K562 (cell line): ENCODE measurements around the gene FKBP9. TPM values are rescaled to one million over a fixed set of nuclear protein-coding genes. Genes with fewer than 3 reads are reported as not detected.

Experiments
- ATAC-seq: fragments of 200-7000 bp; cut with Tn5 transposase; 3 replicates; pipeline ENCODE4 v1.9.1; 2020; ENCODE audit warnings: moderate library complexity
- BruUV-seq: library from RNA; stranded (reverse); fragments of 400-500 nt; replicated peaks from 2 replicates; lab custom pipeline; 2021; lab: Mats Ljungman, UMichigan
- CTCF ChIA-PET: fragments of 300-600 bp; formaldehyde crosslinking; extraction: SDS; loops from one replicate; lab custom pipeline; 2021; ENCODE audit warnings: low intra/inter-chr PET ratio; lab: Yijun Ruan, JAX
- POLR2A ChIA-PET: fragments of 300-600, 350-650 bp; sonication (Branson Sonifier 250); formaldehyde crosslinking; extraction: SDS; loops from one replicate; lab custom pipeline; 2021; ENCODE audit warnings: antibody characterized with exemption, inconsistent platforms; lab: Yijun Ruan, JAX
- DNase-seq, 4 experiments: peaks; one replicate each; pipeline versions ENCODE4 v3.0.0 to v3.0.0-alpha.2; 2011 to 2018; ENCODE audit warnings: low spot score in 3 of 4, mixed read lengths in 3 of 4; ENCODE audit errors: extremely low read depth in 1 of 4
- FAIRE-seq: peaks from 2 replicates; lab custom pipeline; 2011; peaks lifted over from hg19 to GRCh38; lab: Jason Lieb, UNC
- H2AFZ ChIP-seq: 2 replicates; pipeline ENCODE4 v1.6.0; 2011; ENCODE audit warnings: low read depth, low read length, control low read depth, inconsistent platforms
- H3K27ac ChIP-seq: fragments of 200-600 bp; 3 replicates; pipeline ENCODE4 v1.8.0; 2011; ENCODE audit warnings: low read depth, mild to moderate bottlenecking, control low read depth, inconsistent platforms, low read length, moderate library complexity, mixed read lengths; ENCODE audit errors: extremely low read depth
- H3K27me3 ChIP-seq, 2 experiments: fragments of 300-600 bp in 1 of 2; 2 replicates in 1 of 2; 3 replicates in 1 of 2; pipeline versions ENCODE4 v1.6.0 to v1.8.0; 2011; ENCODE audit warnings: inconsistent platforms in 2 of 2, low read length in 2 of 2, mild to moderate bottlenecking in 1 of 2, mixed read lengths in 1 of 2, moderate library complexity in 1 of 2; ENCODE audit not compliant: control insufficient read depth in 2 of 2, insufficient read depth in 2 of 2
- H3K36me3 ChIP-seq: fragments of 300-600 bp; 3 replicates; pipeline ENCODE4 v1.8.0; 2011; ENCODE audit warnings: mild to moderate bottlenecking, low read length, inconsistent platforms; ENCODE audit not compliant: control insufficient read depth, insufficient read depth
- H3K4me1 ChIP-seq, 2 experiments: fragments of 200-600 bp in 1 of 2; replicated peaks in 1 of 2; 2 replicates in 1 of 2; 3 replicates in 1 of 2; pipeline versions ENCODE4 v1.5.1 to v1.8.0; 2011; ENCODE audit warnings: inconsistent platforms in 2 of 2, low read length in 2 of 2, mild to moderate bottlenecking in 1 of 2, mixed read lengths in 1 of 2, moderate library complexity in 1 of 2; ENCODE audit not compliant: control insufficient read depth in 2 of 2, insufficient read depth in 2 of 2
- H3K4me2 ChIP-seq: 2 replicates; pipeline ENCODE4 v1.6.1; 2011; ENCODE audit warnings: low read length, control low read depth, inconsistent platforms, mixed read lengths; ENCODE audit not compliant: insufficient read depth
- H3K4me3 ChIP-seq: fragments of 200-600 bp; sonication (generic), shearing (Covaris generic); 2 replicates; pipeline ENCODE4 v1.5.1; 2016; ENCODE audit warnings: control low read depth, inconsistent platforms
- H3K79me2 ChIP-seq: fragments of 200-600 bp; 3 replicates; pipeline ENCODE4 v1.8.0; 2011; ENCODE audit warnings: low read length, inconsistent platforms; ENCODE audit not compliant: control insufficient read depth, insufficient read depth
- H3K9ac ChIP-seq, 2 experiments: 2 replicates each; pipeline versions ENCODE4 v1.6.0 to v1.6.1; 2011; ENCODE audit warnings: low read depth in 2 of 2, low read length in 2 of 2, control low read depth in 1 of 2, inconsistent platforms in 1 of 2, mild to moderate bottlenecking in 1 of 2, mixed read lengths in 1 of 2; ENCODE audit not compliant: insufficient read depth in 1 of 2
- H3K9me1 ChIP-seq: one replicate; pipeline ENCODE4 v1.6.0; 2011; ENCODE audit warnings: inconsistent platforms, mild to moderate bottlenecking, low read length, moderate library complexity; ENCODE audit not compliant: control insufficient read depth, insufficient read depth
- H3K9me3 ChIP-seq: replicated peaks from 2 replicates; pipeline ENCODE4 v1.5.1; 2011; ENCODE audit warnings: low read depth, low read length, inconsistent platforms; ENCODE audit not compliant: control insufficient read depth, insufficient read depth
- H4K20me1 ChIP-seq: replicated peaks from 2 replicates; pipeline ENCODE4 v1.6.1; 2011; ENCODE audit warnings: low read length, inconsistent platforms, mixed read lengths; ENCODE audit not compliant: control insufficient read depth, insufficient read depth
- BHLHE40 ChIP-seq: IDR thresholded peaks from 2 replicates; pipeline ENCODE4 v1.6.1; 2011; ENCODE audit warnings: low read length, improper control_type of control experiment
- EHMT2 ChIP-seq: fragments of 450-650 bp; IDR thresholded peaks from 2 replicates; pipeline ENCODE4 v1.6.1; 2018; ENCODE audit warnings: antibody characterized with exemption
- JUND ChIP-seq, 2 experiments: IDR thresholded peaks; 2 replicates in 1 of 2; 3 replicates in 1 of 2; pipeline ENCODE4 v1.6.1; 2011; ENCODE audit warnings: borderline replicate concordance in 2 of 2, low read depth in 2 of 2, low read length in 2 of 2, improper control_type of control experiment in 1 of 2, missing biosample characterization in 1 of 2, missing genetic modification characterization in 1 of 2, missing genetic modification reagents in 1 of 2
- MTA2 ChIP-seq: fragments of 450-650 bp; IDR thresholded peaks from 2 replicates; pipeline ENCODE4 v1.6.1; 2016; ENCODE audit warnings: low read depth
- PHB ChIP-seq: fragments of 250-450 bp; sonication (Bioruptor Pico); IDR thresholded peaks from 2 replicates; pipeline ENCODE4 v1.5.0; 2021
- PRPF4 ChIP-seq: fragments of 200-400 bp; formaldehyde crosslinking; IDR thresholded peaks from one replicate; pipeline ENCODE4 v1.6.1; 2017; ENCODE audit warnings: low read length, low read depth, mild to moderate bottlenecking; ENCODE audit not compliant: insufficient read depth, poor library complexity, severe bottlenecking
- RBM34 ChIP-seq: fragments of 200-400 bp; formaldehyde crosslinking; IDR thresholded peaks from 2 replicates; pipeline ENCODE4 v1.6.1; 2018; ENCODE audit warnings: low read length, borderline replicate concordance; ENCODE audit not compliant: insufficient read depth
- RFX1 ChIP-seq: fragments of 450-650 bp; IDR thresholded peaks from 2 replicates; pipeline ENCODE4 v1.6.1; 2016; ENCODE audit warnings: mild to moderate bottlenecking, moderate library complexity
- SMAD3 ChIP-seq: fragments of 450-650 bp; formaldehyde crosslinking; conservative IDR thresholded peaks from 2 replicates; pipeline ENCODE4 v1.4.0; 2020; ENCODE audit warnings: mild to moderate bottlenecking
- STAT5B ChIP-seq: fragments of 250-450 bp; sonication (Bioruptor Pico); IDR thresholded peaks from 2 replicates; pipeline ENCODE4 v1.8.0; 2021; ENCODE audit warnings: mild to moderate bottlenecking, inconsistent platforms
- TBL1XR1 ChIP-seq, 2 experiments: IDR thresholded peaks; 2 replicates each; pipeline ENCODE4 v1.6.1; 2012; ENCODE audit warnings: improper control_type of control experiment in 2 of 2, low read length in 2 of 2, mild to moderate bottlenecking in 1 of 2
- ZNF121 ChIP-seq: sonication (generic); formaldehyde crosslinking; conservative IDR thresholded peaks from 2 replicates; pipeline ENCODE4 v1.8.0; 2022; ENCODE audit warnings: missing genetic modification reagents
- ZNF140 ChIP-seq: fragments of 250-450 bp; sonication (Bioruptor Pico); IDR thresholded peaks from 2 replicates; pipeline ENCODE4 v1.8.0; 2021; ENCODE audit warnings: moderate library complexity, mild to moderate bottlenecking, inconsistent platforms
- ZNF311 ChIP-seq: fragments of 250-450 bp; sonication (Bioruptor Pico); IDR thresholded peaks from 2 replicates; pipeline ENCODE4 v1.4.0; 2020; ENCODE audit warnings: mild to moderate bottlenecking, moderate library complexity
- WGBS: fragments of 100-300 bp; shearing (Covaris generic); methylation state at CpG from one replicate; pipeline ENCODE4 v1.1.6; 2016; ENCODE audit warnings: low coverage, mixed read lengths; ENCODE audit not compliant: insufficient coverage; ENCODE audit errors: missing lambda C conversion rate; 5-methylcytosine and 5-hydroxymethylcytosine counted together
- in situ Hi-C: fragments of 300-500 bp; cut with MboI; formaldehyde crosslinking; loops from 4 replicates; pipeline ENCODE4 v1.15.0; 2018; ENCODE audit warnings: inconsistent platforms, mixed read lengths
- intact Hi-C: fragments of 100-400 bp; cut with micrococcal nuclease; formaldehyde crosslinking; loops from 2 replicates; pipeline ENCODE4 v1.14.2; 2022
- polyA plus RNA-seq, 8 experiments: library from polyadenylated mRNA; depleted of rRNA in 4 of 8; stranded (reverse) in 5 of 8; unstranded in 3 of 8; fragments of >200 nt; fragmentation: Nextera tagmentation in 2 of 8; fragmentation: Illumina TruSeq in 1 of 8; extraction: Ambion mirVana in 2 of 8; extraction: Trizol in 1 of 8; gene quantifications; 2 replicates each; pipeline versions ENCODE4 v1.2.1 to v1.2.3, GENCODE V29; 2011 to 2014; ENCODE audit warnings: inconsistent platforms in 1 of 8, missing spikeins in 1 of 8
- total RNA-seq, 7 experiments: library from RNA; depleted of rRNA in 6 of 7; stranded (reverse); fragments of >200 nt in 6 of 7; fragmentation: Illumina TruSeq in 2 of 7; extraction: Trizol in 2 of 7; gene quantifications; 2 replicates each; pipeline versions ENCODE4 v1.2.1 to v1.2.3, GENCODE V29; 2011 to 2021; ENCODE audit warnings: low replicate concordance in 1 of 7
- TF ChIP-seq, protein P1 (sequence below): sonication (generic); formaldehyde crosslinking; IDR thresholded peaks from 2 replicates; pipeline ENCODE4 v1.8.1; 2023; ENCODE audit warnings: mild to moderate bottlenecking, missing genetic modification reagents
- TF ChIP-seq, protein P2 (sequence below): fragments of 450-650 bp; IDR thresholded peaks from 2 replicates; pipeline ENCODE4 v1.6.1; 2016; ENCODE audit warnings: missing biosample characterization, missing genetic modification characterization
- TF ChIP-seq, protein P3 (sequence below): fragments of 250-450 bp; sonication (Bioruptor Pico); IDR thresholded peaks from 2 replicates; pipeline ENCODE4 v1.8.0; 2022; ENCODE audit warnings: inconsistent platforms
- TF ChIP-seq, protein P4 (sequence below): sonication (generic); formaldehyde crosslinking; IDR thresholded peaks from 2 replicates; pipeline ENCODE4 v1.8.1; 2022; ENCODE audit warnings: missing genetic modification reagents

Gene FKBP9
- total and polyA plus RNA-seq, 9 of the 15 experiments (the other 6 are each of a cell fraction or from before 2014, with no cell fraction given) = 5.9 to 23.7 (median 15.8) TPM

DNA sequence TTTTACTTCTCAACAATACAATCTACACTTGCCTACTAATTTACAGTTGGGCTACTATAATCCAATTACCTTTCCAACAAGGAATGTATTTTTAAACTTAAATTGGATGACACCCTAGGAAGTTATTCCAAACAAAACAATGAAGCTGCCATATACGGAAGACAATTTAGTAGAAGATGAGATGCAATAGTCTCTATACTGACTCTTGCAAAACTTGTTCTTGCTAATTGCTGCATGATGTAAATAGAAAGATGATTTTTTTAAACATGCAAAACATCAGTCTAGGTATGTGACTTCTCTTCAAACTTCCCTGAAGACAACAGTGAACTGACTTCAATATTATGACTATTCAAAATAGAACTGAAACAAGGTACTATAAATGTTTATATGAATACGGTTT is 87.7 kb downstream of the FKBP9 start:
- no peak for ATAC-seq
- FAIRE-seq = no peak
- peaks cover 97% of the 10 kb centered on the region for H3K79me2 ChIP-seq
- no peak overlapping the region for H3K4me3 ChIP-seq
- H3K27me3 ChIP-seq = no peaks in the 10 kb centered on the region
- no peak overlapping the region for H3K9ac ChIP-seq
- peaks cover 6% of the 10 kb centered on the region; the same call in 1 of the 2 replicates for H4K20me1 ChIP-seq
- CTCF ChIA-PET = no interaction called here
- peaks cover 8 to 20% of the 10 kb centered on the region in 2 experiments; a peak in 3 of 5 replicates for H3K4me1 ChIP-seq
- POLR2A ChIA-PET = interaction anchor here (1.5 kb wide), 1 partner anchor 9 kb away, joined by 6 read pairs; no protein-coding TSS in a partner anchor
- no peaks in the 10 kb centered on the region for H3K9me3 ChIP-seq
- intact Hi-C loops = loop anchor here (5.0 kb wide), 1 partner anchor 153 kb away; the partner anchor contains the start of gene KBTBD2
- no peak overlapping the region for H3K4me2 ChIP-seq
- H3K27ac ChIP-seq = no peak overlapping the region
- no peak for DNase-seq
- H2AFZ ChIP-seq = no peak overlapping the region
- no peaks in the 10 kb centered on the region; the same call in 2 of the 3 replicates for H3K36me3 ChIP-seq
- no TSS peak for BruUV-seq
- WGBS = 33% methylated on average over 2 of the region's 2 CpGs
- in situ Hi-C loops = loop anchor here (10.0 kb wide), 1 partner anchor 350 kb away; no protein-coding TSS in a partner anchor
- H3K9me1 ChIP-seq = no peaks in the 10 kb centered on the region
- no peak for TF ChIP-seq SMAD3
- TF ChIP-seq EHMT2 = no peak
- TF ChIP-seq, protein P1, sequence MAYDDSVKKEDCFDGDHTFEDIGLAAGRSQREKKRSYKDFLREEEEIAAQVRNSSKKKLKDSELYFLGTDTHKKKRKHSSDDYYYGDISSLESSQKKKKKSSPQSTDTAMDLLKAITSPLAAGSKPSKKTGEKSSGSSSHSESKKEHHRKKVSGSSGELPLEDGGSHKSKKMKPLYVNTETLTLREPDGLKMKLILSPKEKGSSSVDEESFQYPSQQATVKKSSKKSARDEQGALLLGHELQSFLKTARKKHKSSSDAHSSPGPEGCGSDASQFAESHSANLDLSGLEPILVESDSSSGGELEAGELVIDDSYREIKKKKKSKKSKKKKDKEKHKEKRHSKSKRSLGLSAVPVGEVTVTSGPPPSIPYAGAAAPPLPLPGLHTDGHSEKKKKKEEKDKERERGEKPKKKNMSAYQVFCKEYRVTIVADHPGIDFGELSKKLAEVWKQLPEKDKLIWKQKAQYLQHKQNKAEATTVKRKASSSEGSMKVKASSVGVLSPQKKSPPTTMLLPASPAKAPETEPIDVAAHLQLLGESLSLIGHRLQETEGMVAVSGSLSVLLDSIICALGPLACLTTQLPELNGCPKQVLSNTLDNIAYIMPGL (CRISPR knock-in tag) = no peak
- TF ChIP-seq RFX1 = no peak
- TF ChIP-seq, protein P2, sequence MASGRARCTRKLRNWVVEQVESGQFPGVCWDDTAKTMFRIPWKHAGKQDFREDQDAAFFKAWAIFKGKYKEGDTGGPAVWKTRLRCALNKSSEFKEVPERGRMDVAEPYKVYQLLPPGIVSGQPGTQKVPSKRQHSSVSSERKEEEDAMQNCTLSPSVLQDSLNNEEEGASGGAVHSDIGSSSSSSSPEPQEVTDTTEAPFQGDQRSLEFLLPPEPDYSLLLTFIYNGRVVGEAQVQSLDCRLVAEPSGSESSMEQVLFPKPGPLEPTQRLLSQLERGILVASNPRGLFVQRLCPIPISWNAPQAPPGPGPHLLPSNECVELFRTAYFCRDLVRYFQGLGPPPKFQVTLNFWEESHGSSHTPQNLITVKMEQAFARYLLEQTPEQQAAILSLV = no peak
- TF ChIP-seq STAT5B = no peak
- no peak for TF ChIP-seq RBM34
- TF ChIP-seq, protein P3, sequence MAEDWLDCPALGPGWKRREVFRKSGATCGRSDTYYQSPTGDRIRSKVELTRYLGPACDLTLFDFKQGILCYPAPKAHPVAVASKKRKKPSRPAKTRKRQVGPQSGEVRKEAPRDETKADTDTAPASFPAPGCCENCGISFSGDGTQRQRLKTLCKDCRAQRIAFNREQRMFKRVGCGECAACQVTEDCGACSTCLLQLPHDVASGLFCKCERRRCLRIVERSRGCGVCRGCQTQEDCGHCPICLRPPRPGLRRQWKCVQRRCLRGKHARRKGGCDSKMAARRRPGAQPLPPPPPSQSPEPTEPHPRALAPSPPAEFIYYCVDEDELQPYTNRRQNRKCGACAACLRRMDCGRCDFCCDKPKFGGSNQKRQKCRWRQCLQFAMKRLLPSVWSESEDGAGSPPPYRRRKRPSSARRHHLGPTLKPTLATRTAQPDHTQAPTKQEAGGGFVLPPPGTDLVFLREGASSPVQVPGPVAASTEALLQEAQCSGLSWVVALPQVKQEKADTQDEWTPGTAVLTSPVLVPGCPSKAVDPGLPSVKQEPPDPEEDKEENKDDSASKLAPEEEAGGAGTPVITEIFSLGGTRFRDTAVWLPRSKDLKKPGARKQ (CRISPR knock-in tag) = no peak
- TF ChIP-seq, protein P4, sequence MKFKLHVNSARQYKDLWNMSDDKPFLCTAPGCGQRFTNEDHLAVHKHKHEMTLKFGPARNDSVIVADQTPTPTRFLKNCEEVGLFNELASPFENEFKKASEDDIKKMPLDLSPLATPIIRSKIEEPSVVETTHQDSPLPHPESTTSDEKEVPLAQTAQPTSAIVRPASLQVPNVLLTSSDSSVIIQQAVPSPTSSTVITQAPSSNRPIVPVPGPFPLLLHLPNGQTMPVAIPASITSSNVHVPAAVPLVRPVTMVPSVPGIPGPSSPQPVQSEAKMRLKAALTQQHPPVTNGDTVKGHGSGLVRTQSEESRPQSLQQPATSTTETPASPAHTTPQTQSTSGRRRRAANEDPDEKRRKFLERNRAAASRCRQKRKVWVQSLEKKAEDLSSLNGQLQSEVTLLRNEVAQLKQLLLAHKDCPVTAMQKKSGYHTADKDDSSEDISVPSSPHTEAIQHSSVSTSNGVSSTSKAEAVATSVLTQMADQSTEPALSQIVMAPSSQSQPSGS (CRISPR knock-in tag) = no peak
- no peak for TF ChIP-seq JUND (IDR thresholded peaks at IDR 0.05; ENCODE audit: borderline replicate concordance, low read depth, low read length)
- TF ChIP-seq JUND (tag; IDR thresholded peaks at IDR 0.05; ENCODE audit: borderline replicate concordance, low read depth, low read length) = no peak
- TF ChIP-seq BHLHE40 = no peak
- TF ChIP-seq ZNF121 (CRISPR knock-in tag) = no peak
- no peak for TF ChIP-seq ZNF311
- TF ChIP-seq ZNF140 = no peak
- TF ChIP-seq MTA2 = no peak
- TF ChIP-seq TBL1XR1 (IDR thresholded peaks at IDR 0.05; ENCODE audit: low read length in 2 of 2) = no peak
- no peak for TF ChIP-seq PRPF4
- TF ChIP-seq PHB (CRISPR knock-in tag) = no peak
